HFFc6 (cell line): ENCODE results near the gene CDH13. TPM values are rescaled to one million over a fixed set of nuclear protein-coding genes. Genes with fewer than 3 reads are reported as not detected.

Experiments used
- DNase-seq: peaks from one replicate; pipeline ENCODE4 v3.0.0-alpha.2; 2018
- H3K27ac Mint-ChIP-seq: 2 replicates; pipeline ENCODE4 v1.8.0; 2020; ENCODE audit warnings: mild to moderate bottlenecking, mixed read lengths
- H3K27me3 Mint-ChIP-seq: 2 replicates; pipeline ENCODE4 v1.8.0; 2021; ENCODE audit warnings: mild to moderate bottlenecking, moderate library complexity, mixed read lengths; ENCODE audit not compliant: insufficient read depth
- H3K36me3 Mint-ChIP-seq: 2 replicates; pipeline ENCODE4 v1.8.0; 2021; ENCODE audit warnings: low read depth, mixed read lengths
- H3K4me1 Mint-ChIP-seq: 2 replicates; pipeline ENCODE4 v1.8.0; 2020; ENCODE audit warnings: low read depth, mixed read lengths
- H3K4me3 Mint-ChIP-seq: 2 replicates; pipeline ENCODE4 v1.8.0; 2020; ENCODE audit warnings: mild to moderate bottlenecking, moderate library complexity, mixed read lengths
- H3K9me3 Mint-ChIP-seq: 2 replicates; pipeline ENCODE4 v1.8.0; 2020; ENCODE audit warnings: mild to moderate bottlenecking, mixed read lengths
- CTCF ChIP-seq: fragments of 200-600 bp; sonication (generic); IDR thresholded peaks from 2 replicates; pipeline ENCODE4 v1.5.0; 2021; ENCODE audit warnings: antibody characterized with exemption, mild to moderate bottlenecking
- total RNA-seq, 6 experiments: library from RNA; stranded (reverse); fragmentation: NEBNext Ultra II Directional; extraction: Animal tissue kit (Norgen Biotek cat#: 25700); gene quantifications; 2 replicates in 1 of 6; 3 replicates in 5 of 6; pipeline ENCODE4 v1.2.3, GENCODE V29; 2021

CDH13 gene
- total RNA-seq, 6 experiments from 2014 or later = 3.6 to 14.7 (median 4.7) TPM

- Mint-ChIP-seq H3K9me3 (no peaks in the 10 kb centered on the region), H3K4me3 (no peak overlapping the region), H3K27me3 (no peaks in the 10 kb centered on the region), H3K36me3 (no peaks in the 10 kb centered on the region; the same call in 1 of the 2 replicates), H3K27ac (no peak overlapping the region), H3K4me1 (peaks cover 70% of the 10 kb centered on the region)
- no peak for TF ChIP-seq CTCF
- DNase-seq = no peak
Measured at GRCh38 chr16:82657786-82658185, 31.0 kb downstream of the CDH13 start.

GRCh38 chr16:82658796-82659195 is 32.0 kb downstream of the CDH13 start:
- no peak for DNase-seq
- Mint-ChIP-seq H3K4me3 (no peak overlapping the region), H3K27me3 (no peaks in the 10 kb centered on the region), H3K9me3 (no peaks in the 10 kb centered on the region), H3K36me3 (no peaks in the 10 kb centered on the region; the same call in 1 of the 2 replicates), H3K4me1 (peaks cover 60% of the 10 kb centered on the region), H3K27ac (no peak overlapping the region)
- TF ChIP-seq CTCF = no peak

GRCh38 chr16:82660075-82660645 is 33.4 kb downstream of the CDH13 start:
- no peaks in the 10 kb centered on the region for H3K9me3 Mint-ChIP-seq
- H3K4me3 Mint-ChIP-seq = no peak overlapping the region
- H3K27ac Mint-ChIP-seq = no peak overlapping the region
- DNase-seq = no peak
- no peaks in the 10 kb centered on the region; the same call in 1 of the 2 replicates for H3K36me3 Mint-ChIP-seq
- TF ChIP-seq CTCF = no peak
- no peaks in the 10 kb centered on the region for H3K27me3 Mint-ChIP-seq
- peaks cover 46% of the 10 kb centered on the region for H3K4me1 Mint-ChIP-seq

GRCh38 chr16:82660966-82661365 is 34.2 kb downstream of the CDH13 start:
- no peak for DNase-seq
- Mint-ChIP-seq H3K4me1 (peaks cover 38% of the 10 kb centered on the region), H3K4me3 (no peak overlapping the region), H3K27ac (no peak overlapping the region), H3K9me3 (no peaks in the 10 kb centered on the region), H3K27me3 (no peaks in the 10 kb centered on the region; the same call in 1 of the 2 replicates), H3K36me3 (no peaks in the 10 kb centered on the region; the same call in 1 of the 2 replicates)
- TF ChIP-seq CTCF = no peak

- Mint-ChIP-seq H3K27ac (no peak overlapping the region), H3K27me3 (no peaks in the 10 kb centered on the region; the same call in 1 of the 2 replicates), H3K36me3 (no peaks in the 10 kb centered on the region; the same call in 1 of the 2 replicates), H3K4me3 (no peak overlapping the region), H3K9me3 (no peaks in the 10 kb centered on the region), H3K4me1 (peaks cover 9% of the 10 kb centered on the region)
- no peak for DNase-seq
- no peak for TF ChIP-seq CTCF
Measured at GRCh38 chr16:82664181-82664580, 37.4 kb downstream of the CDH13 start.
